GM23338 (cell line): ENCODE data around the gene NLGN1.

Experiments
- CREB1 ChIP-seq: fragments of 250-450 bp; sonication (Bioruptor Pico); IDR thresholded peaks from 2 replicates; pipeline ENCODE4 v1.5.0; 2020; ENCODE audit warnings: low read depth, mild to moderate bottlenecking, moderate library complexity
- CTCF ChIP-seq, 2 experiments: fragments of 200-600 bp in 1 of 2; sonication (generic) in 1 of 2; conservative IDR thresholded peaks; 2 replicates each; pipeline versions ENCODE4 v1.5.1 to v1.6.1; 2016 to 2017; ENCODE audit warnings: antibody characterized with exemption in 2 of 2, low read depth in 2 of 2, mild to moderate bottlenecking in 2 of 2, moderate library complexity in 1 of 2
- ETS1 ChIP-seq: IDR thresholded peaks from 2 replicates; pipeline ENCODE4 v1.6.1; 2016; ENCODE audit warnings: antibody characterized with exemption
- EZH2 ChIP-seq: fragments of 200-600 bp; sonication (generic); IDR thresholded peaks from one replicate; pipeline ENCODE4 v1.8.0; 2017; ENCODE audit warnings: antibody characterized with exemption, mild to moderate bottlenecking, low read depth; ENCODE audit not compliant: unreplicated experiment
- EZH2phosphoT487 ChIP-seq: fragments of 200-600 bp; sonication (generic); IDR thresholded peaks from one replicate; pipeline ENCODE4 v1.8.1; 2018; ENCODE audit warnings: antibody characterized with exemption; ENCODE audit not compliant: unreplicated experiment
- POLR2AphosphoS5 ChIP-seq: IDR thresholded peaks from 2 replicates; pipeline ENCODE4 v1.6.1; 2016; ENCODE audit warnings: antibody characterized with exemption, low read depth
- REST ChIP-seq: IDR thresholded peaks from one replicate; pipeline ENCODE4 v1.6.1; 2018; ENCODE audit warnings: antibody characterized with exemption; ENCODE audit not compliant: unreplicated experiment
- ZNF331 ChIP-seq: fragments of 250-450 bp; sonication (Bioruptor Pico); IDR thresholded peaks from 2 replicates; pipeline ENCODE4 v1.5.0; 2020; ENCODE audit warnings: low read depth, mild to moderate bottlenecking, moderate library complexity
- ZNF462 ChIP-seq: fragments of 250-450 bp; sonication (Bioruptor Pico); IDR thresholded peaks from 2 replicates; pipeline ENCODE4 v1.5.0; 2020; ENCODE audit warnings: mild to moderate bottlenecking, moderate library complexity

GRCh38 chr3:174329321-174329720 is 931.8 kb downstream of the NLGN1 start:
- no peak for TF ChIP-seq CTCF (conservative IDR thresholded peaks at IDR 0.05; ENCODE audit: low read depth in 2 of 2)
- TF ChIP-seq ZNF462 (CRISPR knock-in tag): no peak
- TF ChIP-seq REST: no peak
- TF ChIP-seq POLR2AphosphoS5: no peak
- TF ChIP-seq ETS1: no peak
- TF ChIP-seq EZH2phosphoT487: no peak
- no peak for TF ChIP-seq CREB1 (CRISPR knock-in tag)
- TF ChIP-seq ZNF331 (CRISPR knock-in tag): no peak
- TF ChIP-seq EZH2: no peak
